A549 (cell line): ENCODE measurements around the gene DOK4. TPM values are rescaled to one million over a fixed set of nuclear protein-coding genes. Genes with fewer than 3 reads are reported as not detected.

Experiments used
- ATAC-seq, 2 experiments: fragments of 200-7000 bp in 1 of 2; fragments of >200 bp in 1 of 2; cut with Nextera tagmentation in 1 of 2; cut with Tn5 transposase in 1 of 2; 3 replicates each; pipeline versions ENCODE4 v1.8.0 to v1.9.1; 2018 to 2020; ENCODE audit warnings: mild to moderate bottlenecking in 1 of 2, moderate library complexity in 1 of 2
- CTCF ChIA-PET: fragments of 300-600 bp; sonication (Branson Sonifier 250); formaldehyde crosslinking; extraction: SDS; loops from one replicate; lab custom pipeline; 2021; ENCODE audit warnings: antibody characterized with exemption, inconsistent platforms; lab: Yijun Ruan, JAX
- POLR2A ChIA-PET: fragments of 350-600 bp; formaldehyde crosslinking; extraction: SDS; loops from one replicate; lab custom pipeline; 2021; ENCODE audit warnings: antibody characterized with exemption, inconsistent platforms; lab: Yijun Ruan, JAX
- DNase-seq, 2 experiments: peaks; one replicate each; pipeline versions ENCODE4 v3.0.0 to v3.0.0-alpha.2; 2011 to 2016; ENCODE audit warnings: low read depth in 1 of 2, low spot score in 1 of 2
- FAIRE-seq: peaks from 2 replicates; lab custom pipeline; 2011; peaks lifted over from hg19 to GRCh38; lab: Jason Lieb, UNC
- H3K27ac ChIP-seq, 2 experiments: fragments of >200 bp; sonication (Bioruptor Twin); formaldehyde crosslinking; 3 replicates each; pipeline ENCODE4 v1.5.1; 2016 to 2017
- H3K4me1 ChIP-seq: fragments of >200 bp; sonication (Bioruptor Twin); formaldehyde crosslinking; 3 replicates; pipeline ENCODE4 v1.6.1; 2016
- H3K4me2 ChIP-seq: fragments of >200 bp; sonication (Bioruptor Twin); formaldehyde crosslinking; 3 replicates; pipeline ENCODE4 v1.6.1; 2016
- H3K4me3 ChIP-seq: fragments of >200 bp; sonication (Bioruptor Twin); formaldehyde crosslinking; 3 replicates; pipeline ENCODE4 v1.5.1; 2016
- H3K9me3 ChIP-seq: fragments of >200 bp; sonication (Bioruptor Twin); formaldehyde crosslinking; 3 replicates; pipeline ENCODE4 v1.6.1; 2016
- CEBPB ChIP-seq, 2 experiments: fragments of >200 bp in 1 of 2; sonication (Bioruptor Twin) in 1 of 2; formaldehyde crosslinking in 1 of 2; IDR thresholded peaks; 2 replicates each; pipeline ENCODE4 v1.6.1; 2012 to 2016
- CHD4 ChIP-seq: fragments of 200-600 bp; sonication (generic); IDR thresholded peaks from 2 replicates; pipeline ENCODE4 v1.6.1; 2016; ENCODE audit warnings: antibody characterized with exemption, mild to moderate bottlenecking, borderline replicate concordance
- E2F6 ChIP-seq: IDR thresholded peaks from 2 replicates; pipeline ENCODE4 v1.6.1; 2012; ENCODE audit warnings: low read depth, borderline replicate concordance
- EHMT2 ChIP-seq: fragments of 200-600 bp; sonication (generic); IDR thresholded peaks from 2 replicates; pipeline ENCODE4 v1.6.1; 2016; ENCODE audit warnings: antibody characterized with exemption, low read depth, mild to moderate bottlenecking, moderate library complexity
- FOSB ChIP-seq: fragments of 250-450 bp; sonication (Bioruptor Pico); IDR thresholded peaks from 2 replicates; pipeline ENCODE4 v1.5.0; 2020; ENCODE audit warnings: mild to moderate bottlenecking, moderate library complexity
- FOSL2 ChIP-seq, 2 experiments: fragments of 450-650 bp in 1 of 2; fragments of >200 bp in 1 of 2; sonication (Bioruptor Twin) in 1 of 2; formaldehyde crosslinking; IDR thresholded peaks; 2 replicates each; pipeline versions ENCODE4 v1.5.0 to v1.6.1; 2016 to 2020; ENCODE audit warnings: mild to moderate bottlenecking in 1 of 2, moderate library complexity in 1 of 2
- HMGXB4 ChIP-seq: fragments of 250-450 bp; sonication (Bioruptor Pico); IDR thresholded peaks from 2 replicates; pipeline ENCODE4 v1.5.0; 2021; ENCODE audit warnings: mild to moderate bottlenecking, moderate library complexity, borderline replicate concordance
- HOXB5 ChIP-seq: fragments of 250-450 bp; sonication (Bioruptor Pico); IDR thresholded peaks from 2 replicates; pipeline ENCODE4 v1.5.0; 2020; ENCODE audit warnings: mild to moderate bottlenecking, moderate library complexity
- JUN ChIP-seq, 2 experiments: fragments of >200 bp; sonication (Bioruptor Twin); formaldehyde crosslinking; IDR thresholded peaks; 2 replicates in 1 of 2; 3 replicates in 1 of 2; pipeline ENCODE4 v1.6.1; 2016 to 2017
- MAZ ChIP-seq: fragments of 150-350 bp; IDR thresholded peaks from 2 replicates; pipeline ENCODE4 v1.6.1; 2014; ENCODE audit warnings: antibody characterized with exemption, low read depth, low read length, borderline replicate concordance
- RAD21 ChIP-seq, 2 experiments: fragments of >200 bp in 1 of 2; sonication (Bioruptor Twin) in 1 of 2; formaldehyde crosslinking in 1 of 2; IDR thresholded peaks in 1 of 2; conservative IDR thresholded peaks in 1 of 2; 2 replicates in 1 of 2; 3 replicates in 1 of 2; pipeline ENCODE4 v1.6.1; 2012 to 2018; ENCODE audit warnings: inconsistent platforms in 1 of 2
- RFX5 ChIP-seq: fragments of 450-650 bp; IDR thresholded peaks from 2 replicates; pipeline ENCODE4 v1.7.1; 2014; ENCODE audit warnings: antibody characterized with exemption, mild to moderate bottlenecking, moderate library complexity
- RNF2 ChIP-seq: fragments of 200-600 bp; sonication (generic); IDR thresholded peaks from 2 replicates; pipeline ENCODE4 v1.6.1; 2016; ENCODE audit warnings: low read depth, mild to moderate bottlenecking, antibody characterized with exemption, moderate library complexity, borderline replicate concordance
- SMC3 ChIP-seq: fragments of >200 bp; sonication (Bioruptor Twin); formaldehyde crosslinking; IDR thresholded peaks from 3 replicates; pipeline ENCODE4 v1.6.1; 2018; ENCODE audit warnings: inconsistent platforms
- TFCP2L1 ChIP-seq: fragments of 250-450 bp; sonication (Bioruptor Pico); IDR thresholded peaks from 2 replicates; pipeline ENCODE4 v1.5.0; 2021; ENCODE audit warnings: mild to moderate bottlenecking
- TP53 ChIP-seq: fragments of 250-450 bp; sonication (Bioruptor Pico); IDR thresholded peaks from 2 replicates; pipeline ENCODE4 v1.5.0; 2021; ENCODE audit warnings: mild to moderate bottlenecking, moderate library complexity
- ZSCAN20 ChIP-seq: fragments of 250-450 bp; sonication (Bioruptor Pico); IDR thresholded peaks from 2 replicates; pipeline ENCODE4 v1.8.0; 2022; ENCODE audit warnings: mild to moderate bottlenecking, moderate library complexity
- WGBS: methylation state at CpG from one replicate; pipeline ENCODE4 v1.1.6; 2017; ENCODE audit errors: missing lambda C conversion rate; 5-methylcytosine and 5-hydroxymethylcytosine counted together
- polyA plus RNA-seq, 4 experiments: library from polyadenylated mRNA; depleted of rRNA in 3 of 4; stranded (reverse); fragments of >200 nt; fragmentation: RNase III in 1 of 4; extraction: RNeasy Plus Mini Kit Qiagen cat#74134 plus additional on column Dnase treatment in 1 of 4; gene quantifications; 2 replicates in 3 of 4; 3 replicates in 1 of 4; pipeline ENCODE4 v1.2.3, GENCODE V29; 2011 to 2017
- TF ChIP-seq, protein P1 (sequence below): fragments of 200-600 bp; sonication (generic); IDR thresholded peaks from 2 replicates; pipeline ENCODE4 v1.6.1; 2016; ENCODE audit warnings: antibody characterized with exemption, mild to moderate bottlenecking, moderate library complexity
- TF ChIP-seq, protein P2 (sequence below): fragments of >200 bp; sonication (Bioruptor Twin); formaldehyde crosslinking; IDR thresholded peaks from 3 replicates; pipeline ENCODE4 v1.5.1; 2016

DOK4 gene
- polyA plus RNA-seq, 2 of the 4 experiments (the other 2 are of a cell fraction): 70.3 to 85.4 TPM

DNA sequence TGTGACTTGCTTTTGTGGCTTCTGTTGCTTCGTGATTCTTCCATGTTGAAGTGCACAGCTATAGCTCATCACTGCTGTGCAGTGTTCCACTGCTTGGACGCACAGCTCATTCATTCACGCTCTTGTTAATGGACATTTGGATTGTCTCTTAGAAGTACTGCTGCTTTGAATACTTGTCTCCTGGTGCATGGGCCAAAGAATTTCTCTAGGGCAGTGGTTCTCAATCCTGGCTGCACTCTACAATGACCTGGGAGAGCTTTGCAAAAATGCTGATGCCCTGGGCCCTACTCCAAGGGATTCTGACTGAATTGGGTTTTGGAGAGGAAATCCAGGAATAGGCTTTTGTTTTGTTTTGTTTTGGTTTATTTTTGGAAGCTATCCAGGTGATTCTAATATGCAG, 61.7 kb downstream of the DOK4 start (continued):
- no peak for TF ChIP-seq TP53
- TF ChIP-seq FOSL2 (IDR thresholded peaks at IDR 0.05): no peak
- TF ChIP-seq FOSL2 (CRISPR knock-in tag; IDR thresholded peaks at IDR 0.05): no peak

- peaks cover 22% of the 10 kb centered on the region for H3K4me1 ChIP-seq
- no peak for TF ChIP-seq RNF2
- no peak for TF ChIP-seq JUN (IDR thresholded peaks at IDR 0.05)
- no peak for TF ChIP-seq EHMT2
- H3K27ac ChIP-seq: peak overlapping the region in 1 of 2 experiments; percentile 47; a peak in 1 of 6 replicates
- WGBS: 89% methylated on average over 2 of the region's 2 CpGs
- ATAC-seq (no peak), FAIRE-seq (no peak), DNase-seq (no peak)
- ChIA-PET CTCF (interaction anchor here (0.9 to 16.7 kb wide), 24 partner anchors 8 to 338 kb away, joined by 3 to 709 read pairs (median 4); partner anchors contain the start of genes ARL2BP, CIAPIN1 and COQ9), POLR2A (interaction anchor here (0.9 kb wide), 1 partner anchor 122 kb away, joined by 3 read pairs; no protein-coding TSS in a partner anchor)
- H3K4me3 ChIP-seq: no peak overlapping the region
- no peak overlapping the region for H3K4me2 ChIP-seq
- no peaks in the 10 kb centered on the region for H3K9me3 ChIP-seq
Observed at GRCh38 chr16:57423152-57423551, 63.1 kb downstream of the DOK4 start.

- peak; percentile 55 to 72 for DNase-seq
- WGBS: 26% methylated on average over 10 of the region's 10 CpGs
- H3K4me2 ChIP-seq: peak overlapping the region; percentile 39
- no peak for FAIRE-seq
- no peak overlapping the region for H3K4me3 ChIP-seq
- peak overlapping the region in 1 of 2 experiments; percentile 47; a peak in 3 of 6 replicates for H3K27ac ChIP-seq
- ChIA-PET POLR2A (interaction anchor here (0.9 to 1.0 kb wide), 2 partner anchors 121 to 122 kb away, joined by 3 read pairs; no protein-coding TSS in a partner anchor), CTCF (interaction anchor here (0.7 to 16.7 kb wide), 34 partner anchors 9 to 337 kb away, joined by 3 to 709 read pairs (median 4); partner anchors contain the start of genes ARL2BP, CIAPIN1, COQ9 and CPNE2)
- H3K9me3 ChIP-seq: no peaks in the 10 kb centered on the region
- no peak for TF ChIP-seq HOXB5 (CRISPR knock-in tag)
- no peak for TF ChIP-seq RFX5
- TF ChIP-seq ZSCAN20 (CRISPR knock-in tag): no peak
- TF ChIP-seq CHD4: no peak
- TF ChIP-seq EHMT2: no peak
- TF ChIP-seq, protein P1, sequence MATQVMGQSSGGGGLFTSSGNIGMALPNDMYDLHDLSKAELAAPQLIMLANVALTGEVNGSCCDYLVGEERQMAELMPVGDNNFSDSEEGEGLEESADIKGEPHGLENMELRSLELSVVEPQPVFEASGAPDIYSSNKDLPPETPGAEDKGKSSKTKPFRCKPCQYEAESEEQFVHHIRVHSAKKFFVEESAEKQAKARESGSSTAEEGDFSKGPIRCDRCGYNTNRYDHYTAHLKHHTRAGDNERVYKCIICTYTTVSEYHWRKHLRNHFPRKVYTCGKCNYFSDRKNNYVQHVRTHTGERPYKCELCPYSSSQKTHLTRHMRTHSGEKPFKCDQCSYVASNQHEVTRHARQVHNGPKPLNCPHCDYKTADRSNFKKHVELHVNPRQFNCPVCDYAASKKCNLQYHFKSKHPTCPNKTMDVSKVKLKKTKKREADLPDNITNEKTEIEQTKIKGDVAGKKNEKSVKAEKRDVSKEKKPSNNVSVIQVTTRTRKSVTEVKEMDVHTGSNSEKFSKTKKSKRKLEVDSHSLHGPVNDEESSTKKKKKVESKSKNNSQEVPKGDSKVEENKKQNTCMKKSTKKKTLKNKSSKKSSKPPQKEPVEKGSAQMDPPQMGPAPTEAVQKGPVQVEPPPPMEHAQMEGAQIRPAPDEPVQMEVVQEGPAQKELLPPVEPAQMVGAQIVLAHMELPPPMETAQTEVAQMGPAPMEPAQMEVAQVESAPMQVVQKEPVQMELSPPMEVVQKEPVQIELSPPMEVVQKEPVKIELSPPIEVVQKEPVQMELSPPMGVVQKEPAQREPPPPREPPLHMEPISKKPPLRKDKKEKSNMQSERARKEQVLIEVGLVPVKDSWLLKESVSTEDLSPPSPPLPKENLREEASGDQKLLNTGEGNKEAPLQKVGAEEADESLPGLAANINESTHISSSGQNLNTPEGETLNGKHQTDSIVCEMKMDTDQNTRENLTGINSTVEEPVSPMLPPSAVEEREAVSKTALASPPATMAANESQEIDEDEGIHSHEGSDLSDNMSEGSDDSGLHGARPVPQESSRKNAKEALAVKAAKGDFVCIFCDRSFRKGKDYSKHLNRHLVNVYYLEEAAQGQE: no peak
- TF ChIP-seq SMC3: peak; percentile 83
- TF ChIP-seq MAZ: no peak
- TF ChIP-seq TP53: no peak
- TF ChIP-seq, protein P2, sequence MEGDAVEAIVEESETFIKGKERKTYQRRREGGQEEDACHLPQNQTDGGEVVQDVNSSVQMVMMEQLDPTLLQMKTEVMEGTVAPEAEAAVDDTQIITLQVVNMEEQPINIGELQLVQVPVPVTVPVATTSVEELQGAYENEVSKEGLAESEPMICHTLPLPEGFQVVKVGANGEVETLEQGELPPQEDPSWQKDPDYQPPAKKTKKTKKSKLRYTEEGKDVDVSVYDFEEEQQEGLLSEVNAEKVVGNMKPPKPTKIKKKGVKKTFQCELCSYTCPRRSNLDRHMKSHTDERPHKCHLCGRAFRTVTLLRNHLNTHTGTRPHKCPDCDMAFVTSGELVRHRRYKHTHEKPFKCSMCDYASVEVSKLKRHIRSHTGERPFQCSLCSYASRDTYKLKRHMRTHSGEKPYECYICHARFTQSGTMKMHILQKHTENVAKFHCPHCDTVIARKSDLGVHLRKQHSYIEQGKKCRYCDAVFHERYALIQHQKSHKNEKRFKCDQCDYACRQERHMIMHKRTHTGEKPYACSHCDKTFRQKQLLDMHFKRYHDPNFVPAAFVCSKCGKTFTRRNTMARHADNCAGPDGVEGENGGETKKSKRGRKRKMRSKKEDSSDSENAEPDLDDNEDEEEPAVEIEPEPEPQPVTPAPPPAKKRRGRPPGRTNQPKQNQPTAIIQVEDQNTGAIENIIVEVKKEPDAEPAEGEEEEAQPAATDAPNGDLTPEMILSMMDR: peak; percentile 75
- TF ChIP-seq E2F6: no peak
- TF ChIP-seq CEBPB (IDR thresholded peaks at IDR 0.05): no peak
- TF ChIP-seq TFCP2L1: no peak
- peak; percentile 82 to 86 for TF ChIP-seq RAD21 (conservative IDR thresholded peaks at IDR 0.05 in 1 of 2, IDR thresholded peaks at IDR 0.05 in 1 of 2)
- no peak for TF ChIP-seq HMGXB4 (CRISPR knock-in tag)
- TF ChIP-seq FOSB: no peak
- H3K4me1 ChIP-seq: peaks cover 31% of the 10 kb centered on the region
- peak; percentile 67 to 73 for ATAC-seq
Observed at GRCh38 chr16:57422026-57422944, 64.0 kb downstream of the DOK4 start.
